Natural killer cell treated with Interleukin-12 subunit alpha and Interleukin-12 subunit beta and Interleukin-15 and Interleukin-18, amount 100 ng/mL, for 72 hours (primary cell): Measurements from ENCODE around the gene ZNF672. TPM values are rescaled to one million over a fixed set of nuclear protein-coding genes. Genes with fewer than 3 reads are reported as not detected.
"Not testable (repeated sequence)": the region's sequence is repeated elsewhere in the genome, so short reads cannot be mapped to it uniquely, and the experiment has no call there.

Experiments
- ATAC-seq, 2 donors: fragments of 150-1000 bp; cut with Tn5 transposase in 1 of 2; sonication (Bioruptor Pico), chemical (Tn5 transposase) in 1 of 2; 2 replicates each; pipeline ENCODE4 v1.10.0; 2021
- DNase-seq: peaks from one replicate; pipeline ENCODE4 v3.0.0; 2022; ENCODE audit warnings: low spot score
- H3K27ac Mint-ChIP-seq, 2 donors: 1 replicate in 1 of 2; 2 replicates in 1 of 2; pipeline ENCODE4 v1.8.0; 2022; ENCODE audit warnings: mixed read lengths in 2 of 2, mild to moderate bottlenecking in 1 of 2, moderate library complexity in 1 of 2
- H3K27me3 Mint-ChIP-seq, 2 donors: 1 replicate in 1 of 2; 2 replicates in 1 of 2; pipeline ENCODE4 v1.8.0; 2022; ENCODE audit warnings: mixed read lengths in 2 of 2
- H3K36me3 Mint-ChIP-seq: one replicate; pipeline ENCODE4 v1.8.0; 2022; ENCODE audit warnings: mixed read lengths
- H3K4me1 Mint-ChIP-seq, 2 donors: 1 replicate in 1 of 2; 2 replicates in 1 of 2; pipeline ENCODE4 v1.8.0; 2022; ENCODE audit warnings: low read depth in 2 of 2, mixed read lengths in 2 of 2, mild to moderate bottlenecking in 1 of 2
- H3K4me3 Mint-ChIP-seq: one replicate; pipeline ENCODE4 v1.8.0; 2022; ENCODE audit warnings: mixed read lengths
- H3K9me3 Mint-ChIP-seq: 2 replicates; pipeline ENCODE4 v1.8.0; 2022; ENCODE audit warnings: mixed read lengths
- total RNA-seq, 2 donors: library from RNA; stranded (reverse); gene quantifications; one replicate each; pipeline ENCODE4 v1.2.3, GENCODE V29; 2022

ZNF672 gene
- total RNA-seq, 2 donors from 2014 or later: 41.2 to 59.7 TPM

GRCh38 chr1:248858891-248859889 is 21.2 kb downstream of the ZNF672 start, which contains the start of gene ZNF692:
ZNF692 (minus strand) TSS chr1:248859085; CDS start chr1:248858309, 776 bp downstream.
- DNase-seq: peak; percentile 98
- no peaks in the 10 kb centered on the region for H3K9me3 Mint-ChIP-seq
- H3K27ac Mint-ChIP-seq: peak within 1 kb of the TSS; percentile 84 to 96
- peak; percentile 93 to 96 for ATAC-seq
- peak within 1 kb of the TSS; percentile 93 for H3K4me3 Mint-ChIP-seq
- H3K4me1 Mint-ChIP-seq: peaks cover 44 to 50% of the 10 kb centered on the region in 2 donors
- H3K36me3 Mint-ChIP-seq: peaks cover 8% of the 10 kb centered on the region
- H3K27me3 Mint-ChIP-seq: no peaks in the 10 kb centered on the region

GRCh38 chr1:248860007-248860406 is 22.0 kb downstream of the ZNF672 start:
- no peaks in the 10 kb centered on the region for H3K9me3 Mint-ChIP-seq
- no peak for DNase-seq
- peak overlapping the region; percentile 93 for H3K4me3 Mint-ChIP-seq
- peaks cover 49 to 52% of the 10 kb centered on the region in 2 donors for H3K4me1 Mint-ChIP-seq
- peak overlapping the region; percentile 84 to 96 for H3K27ac Mint-ChIP-seq
- peaks cover 2% of the 10 kb centered on the region for H3K36me3 Mint-ChIP-seq
- no peak for ATAC-seq
- H3K27me3 Mint-ChIP-seq: no peaks in the 10 kb centered on the region

- ATAC-seq (no peak), DNase-seq (no peak)
- Mint-ChIP-seq H3K4me3 (no peak overlapping the region), H3K4me1 (peaks cover 41 to 45% of the 10 kb centered on the region in 2 donors), H3K27ac (no peak overlapping the region), H3K27me3 (no peaks in the 10 kb centered on the region), H3K36me3 (no peaks in the 10 kb centered on the region), H3K9me3 (no peaks in the 10 kb centered on the region)
Measured at GRCh38 chr1:248861616-248862015, 23.6 kb downstream of the ZNF672 start.

- ATAC-seq: peak in 1 of 2 donors; percentile 21
- Mint-ChIP-seq H3K27me3 (no peaks in the 10 kb centered on the region), H3K36me3 (no peaks in the 10 kb centered on the region), H3K4me1 (peaks cover 38 to 39% of the 10 kb centered on the region in 2 donors), H3K4me3 (peak overlapping the region; percentile 86), H3K9me3 (no peaks in the 10 kb centered on the region), H3K27ac (peak overlapping the region; percentile 66 to 82)
- no peak for DNase-seq
Measured at GRCh38 chr1:248862695-248862997, 24.6 kb downstream of the ZNF672 start.

GRCh38 chr1:248862998-248863881 is 25.2 kb downstream of the ZNF672 start:
- Mint-ChIP-seq H3K27ac (peak overlapping the region; percentile 66 to 82), H3K4me3 (peak overlapping the region; percentile 86), H3K36me3 (no peaks in the 10 kb centered on the region), H3K9me3 (no peaks in the 10 kb centered on the region), H3K27me3 (no peaks in the 10 kb centered on the region), H3K4me1 (peaks cover 35 to 37% of the 10 kb centered on the region in 2 donors)
- peak; percentile 85 for DNase-seq
- peak; percentile 76 for ATAC-seq

GRCh38 chr1:248871837-248872401 is 33.9 kb downstream of the ZNF672 start:
- ATAC-seq (no peak), DNase-seq (no peak)
- no peaks in the 10 kb centered on the region for H3K27me3 Mint-ChIP-seq
- peaks cover 5% of the 10 kb centered on the region for H3K36me3 Mint-ChIP-seq
- peak overlapping the region; percentile 22 for H3K4me3 Mint-ChIP-seq
- H3K9me3 Mint-ChIP-seq: no peaks in the 10 kb centered on the region
- no peak overlapping the region for H3K27ac Mint-ChIP-seq
- peaks cover 16 to 20% of the 10 kb centered on the region in 2 donors for H3K4me1 Mint-ChIP-seq

GRCh38 chr1:248872752-248873408 is 34.9 kb downstream of the ZNF672 start:
- peak overlapping the region; percentile 97 for H3K4me3 Mint-ChIP-seq
- no peak for DNase-seq
- H3K9me3 Mint-ChIP-seq: no peaks in the 10 kb centered on the region
- H3K36me3 Mint-ChIP-seq: peaks cover 5% of the 10 kb centered on the region
- peak; percentile 62 to 66 for ATAC-seq
- H3K4me1 Mint-ChIP-seq: peaks cover 20 to 21% of the 10 kb centered on the region in 2 donors
- peak overlapping the region; percentile 99 to 100 for H3K27ac Mint-ChIP-seq
- no peaks in the 10 kb centered on the region for H3K27me3 Mint-ChIP-seq

GRCh38 chr1:248873409-248873992 is 35.5 kb downstream of the ZNF672 start:
- H3K4me1 Mint-ChIP-seq: peaks cover 20 to 21% of the 10 kb centered on the region in 2 donors
- no peaks in the 10 kb centered on the region for H3K27me3 Mint-ChIP-seq
- peak overlapping the region; percentile 99 to 100 for H3K27ac Mint-ChIP-seq
- DNase-seq: peak; percentile 92
- H3K9me3 Mint-ChIP-seq: no peaks in the 10 kb centered on the region
- peak; percentile 93 to 94 for ATAC-seq
- H3K4me3 Mint-ChIP-seq: peak overlapping the region; percentile 97
- peaks cover 5% of the 10 kb centered on the region for H3K36me3 Mint-ChIP-seq

- Mint-ChIP-seq H3K36me3 (peaks cover 5% of the 10 kb centered on the region), H3K27me3 (no peaks in the 10 kb centered on the region), H3K4me1 (peaks cover 20 to 21% of the 10 kb centered on the region in 2 donors), H3K4me3 (peak overlapping the region; percentile 97), H3K9me3 (no peaks in the 10 kb centered on the region), H3K27ac (peak overlapping the region; percentile 99 to 100)
- DNase-seq (peak; percentile 82), ATAC-seq (peak; percentile 78 to 82)
Measured at GRCh38 chr1:248873993-248874533, 36.0 kb downstream of the ZNF672 start.

- no peak for ATAC-seq
- Mint-ChIP-seq H3K9me3 (no peaks in the 10 kb centered on the region), H3K27me3 (peaks cover 0 to 3% of the 10 kb centered on the region in 2 donors), H3K36me3 (no peaks in the 10 kb centered on the region), H3K4me3 (no peak overlapping the region), H3K4me1 (peaks cover 0 to 5% of the 10 kb centered on the region in 2 donors), H3K27ac (no peak overlapping the region)
- no peak for DNase-seq
Measured at GRCh38 chr1:248881261-248881660, 43.2 kb downstream of the ZNF672 start.

GRCh38 chr1:248882427-248882826 is 44.4 kb downstream of the ZNF672 start:
- H3K36me3 Mint-ChIP-seq, H3K27ac Mint-ChIP-seq, DNase-seq, H3K27me3 Mint-ChIP-seq, H3K9me3 Mint-ChIP-seq, H3K4me1 Mint-ChIP-seq, ATAC-seq, H3K4me3 Mint-ChIP-seq: not testable (repeated sequence)

GRCh38 chr1:248884632-248885295 is 46.7 kb downstream of the ZNF672 start:
- DNase-seq (no peak), ATAC-seq (no peak)
- no peaks in the 10 kb centered on the region for H3K4me1 Mint-ChIP-seq
- H3K27ac Mint-ChIP-seq: no peak overlapping the region
- H3K4me3 Mint-ChIP-seq: no peak overlapping the region
- H3K27me3 Mint-ChIP-seq: peaks cover 0 to 3% of the 10 kb centered on the region in 2 donors
- no peaks in the 10 kb centered on the region for H3K9me3 Mint-ChIP-seq
- no peaks in the 10 kb centered on the region for H3K36me3 Mint-ChIP-seq
